Adrenal gland (tissue), 5 donors: ENCODE data around the gene TMEM192.

Experiments used
- POLR2A ChIP-seq, 2 donors: fragments of 450-650 bp; IDR thresholded peaks; one replicate each; pipeline ENCODE4 v1.6.1; 2017; ENCODE audit warnings: antibody characterized with exemption in 2 of 2, mild to moderate bottlenecking in 2 of 2, moderate library complexity in 1 of 2
- TF ChIP-seq, protein P1 (sequence below), 6 experiments: fragments of 450-650 bp in 4 of 6; fragments of 200-600 bp in 2 of 6; sonication (generic) in 1 of 6; IDR thresholded peaks; 1 replicate in 5 of 6; 2 replicates in 1 of 6; pipeline versions ENCODE4 v1.5.1 to v1.8.0; 2016 to 2021; ENCODE audit warnings: antibody characterized with exemption in 6 of 6, mild to moderate bottlenecking in 2 of 6, moderate library complexity in 1 of 6
- donor health status: DM: no; HTN: no; CAD: no.

DNA sequence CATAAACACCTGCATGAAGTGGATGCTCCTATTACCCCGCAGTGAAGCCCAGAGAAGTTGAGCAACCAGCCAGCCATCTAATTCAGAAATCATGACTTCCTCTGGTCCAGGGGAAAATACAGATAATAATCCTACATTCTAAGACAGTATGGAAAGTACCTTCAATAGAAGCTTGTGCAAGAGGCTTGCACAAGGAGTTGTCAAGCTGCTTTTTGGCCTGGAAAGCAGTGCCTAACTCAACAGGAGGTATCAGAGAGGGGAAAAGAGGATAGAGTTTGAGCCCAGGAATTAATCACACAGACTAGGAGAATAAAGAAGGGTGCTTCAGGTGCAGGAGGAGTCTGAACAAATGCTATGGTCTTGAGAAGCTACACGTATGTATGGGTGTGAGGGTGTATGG is 26.7 kb downstream of the TMEM192 start:
- TF ChIP-seq POLR2A (IDR thresholded peaks at IDR 0.05), result no peak
- TF ChIP-seq, protein P1, sequence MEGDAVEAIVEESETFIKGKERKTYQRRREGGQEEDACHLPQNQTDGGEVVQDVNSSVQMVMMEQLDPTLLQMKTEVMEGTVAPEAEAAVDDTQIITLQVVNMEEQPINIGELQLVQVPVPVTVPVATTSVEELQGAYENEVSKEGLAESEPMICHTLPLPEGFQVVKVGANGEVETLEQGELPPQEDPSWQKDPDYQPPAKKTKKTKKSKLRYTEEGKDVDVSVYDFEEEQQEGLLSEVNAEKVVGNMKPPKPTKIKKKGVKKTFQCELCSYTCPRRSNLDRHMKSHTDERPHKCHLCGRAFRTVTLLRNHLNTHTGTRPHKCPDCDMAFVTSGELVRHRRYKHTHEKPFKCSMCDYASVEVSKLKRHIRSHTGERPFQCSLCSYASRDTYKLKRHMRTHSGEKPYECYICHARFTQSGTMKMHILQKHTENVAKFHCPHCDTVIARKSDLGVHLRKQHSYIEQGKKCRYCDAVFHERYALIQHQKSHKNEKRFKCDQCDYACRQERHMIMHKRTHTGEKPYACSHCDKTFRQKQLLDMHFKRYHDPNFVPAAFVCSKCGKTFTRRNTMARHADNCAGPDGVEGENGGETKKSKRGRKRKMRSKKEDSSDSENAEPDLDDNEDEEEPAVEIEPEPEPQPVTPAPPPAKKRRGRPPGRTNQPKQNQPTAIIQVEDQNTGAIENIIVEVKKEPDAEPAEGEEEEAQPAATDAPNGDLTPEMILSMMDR (IDR thresholded peaks at IDR 0.05), result no peak
